ENCODE measurements around the gene ANTKMT.

The ANTKMT gene

GRCh38 chr16:720990-721764, at the start of gene ANTKMT:
ANTKMT (plus strand) TSS chr16:721146; CDS start chr16:721275, 129 bp downstream.
- peak; percentile 80 to 84 for DNase-seq

GRCh38 chr16:671353-672131, 49.4 kb upstream of the ANTKMT start:
- DNase-seq = no peak

- no peak for DNase-seq
Observed at GRCh38 chr16:672371-672770, 48.6 kb upstream of the ANTKMT start.

GRCh38 chr16:672851-673250, 48.1 kb upstream of the ANTKMT start:
- no peak for DNase-seq

- no peak for DNase-seq
Observed at GRCh38 chr16:673399-673991, 47.5 kb upstream of the ANTKMT start.

- DNase-seq = no peak
Observed at GRCh38 chr16:674214-674881, 46.6 kb upstream of the ANTKMT start.

GRCh38 chr16:674968-675883, 45.7 kb upstream of the ANTKMT start, which contains the start of gene RHBDL1:
RHBDL1 (plus strand) TSS chr16:675671; CDS start chr16:675791, 120 bp downstream.
- no peak for DNase-seq

- DNase-seq = no peak
Observed at GRCh38 chr16:675884-676564, 44.9 kb upstream of the ANTKMT start.

GRCh38 chr16:676565-676902, 44.4 kb upstream of the ANTKMT start:
- no peak for DNase-seq

- no peak for DNase-seq
Observed at GRCh38 chr16:676913-677312, 44.0 kb upstream of the ANTKMT start.

- no peak for DNase-seq
Observed at GRCh38 chr16:677316-678190, 43.4 kb upstream of the ANTKMT start.

GRCh38 chr16:678209-678857, 42.6 kb upstream of the ANTKMT start:
- DNase-seq = no peak

GRCh38 chr16:678858-679813, 41.8 kb upstream of the ANTKMT start:
- DNase-seq = peak; percentile 62 to 66

GRCh38 chr16:679814-680624, 40.9 kb upstream of the ANTKMT start, which contains the start of gene STUB1:
STUB1 (plus strand) TSS chr16:680410; CDS start chr16:680526, 116 bp downstream.
- DNase-seq = peak; percentile 89 to 91

GRCh38 chr16:680625-680945, 40.4 kb upstream of the ANTKMT start:
- DNase-seq = no peak

GRCh38 chr16:680967-681745, 39.8 kb upstream of the ANTKMT start:
- DNase-seq = peak in 1 of 2 experiments; percentile 30
